ENCODE data around the gene SDK1. TPM values are rescaled to one million over a fixed set of nuclear protein-coding genes. Genes with fewer than 3 reads are reported as not detected.
A peak's percentile ranks its signal among the peaks of the same experiment; 100 is the strongest.

SDK1 gene
- total RNA-seq, 1 experiment from 2014 or later = 20.0 TPM

DNA sequence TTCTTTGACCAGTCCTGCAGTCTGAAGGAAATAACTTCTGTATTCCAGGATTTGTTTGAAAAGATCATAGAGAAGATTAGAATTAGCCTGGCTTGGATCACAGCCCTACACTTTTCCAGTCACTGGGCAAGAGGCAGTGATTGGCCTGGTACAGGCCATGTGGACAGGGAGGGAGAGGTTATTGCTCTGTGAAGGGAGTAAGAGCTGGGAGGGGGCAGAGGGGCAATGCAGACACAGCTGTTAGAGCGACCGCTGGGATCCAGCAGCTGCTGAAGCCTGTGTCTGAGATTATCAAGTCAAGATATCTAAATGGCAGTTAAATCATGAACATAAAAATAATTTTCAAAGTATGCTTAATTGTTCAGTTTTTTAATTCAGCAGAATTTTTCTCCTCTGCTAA, 257.3 kb downstream of the SDK1 start:
- TF ChIP-seq, protein P1, sequence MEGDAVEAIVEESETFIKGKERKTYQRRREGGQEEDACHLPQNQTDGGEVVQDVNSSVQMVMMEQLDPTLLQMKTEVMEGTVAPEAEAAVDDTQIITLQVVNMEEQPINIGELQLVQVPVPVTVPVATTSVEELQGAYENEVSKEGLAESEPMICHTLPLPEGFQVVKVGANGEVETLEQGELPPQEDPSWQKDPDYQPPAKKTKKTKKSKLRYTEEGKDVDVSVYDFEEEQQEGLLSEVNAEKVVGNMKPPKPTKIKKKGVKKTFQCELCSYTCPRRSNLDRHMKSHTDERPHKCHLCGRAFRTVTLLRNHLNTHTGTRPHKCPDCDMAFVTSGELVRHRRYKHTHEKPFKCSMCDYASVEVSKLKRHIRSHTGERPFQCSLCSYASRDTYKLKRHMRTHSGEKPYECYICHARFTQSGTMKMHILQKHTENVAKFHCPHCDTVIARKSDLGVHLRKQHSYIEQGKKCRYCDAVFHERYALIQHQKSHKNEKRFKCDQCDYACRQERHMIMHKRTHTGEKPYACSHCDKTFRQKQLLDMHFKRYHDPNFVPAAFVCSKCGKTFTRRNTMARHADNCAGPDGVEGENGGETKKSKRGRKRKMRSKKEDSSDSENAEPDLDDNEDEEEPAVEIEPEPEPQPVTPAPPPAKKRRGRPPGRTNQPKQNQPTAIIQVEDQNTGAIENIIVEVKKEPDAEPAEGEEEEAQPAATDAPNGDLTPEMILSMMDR (IDR thresholded peaks at IDR 0.05; ENCODE audit: unreplicated experiment) = no peak
- intact Hi-C loops (cut with micrococcal nuclease; ENCODE audit: unreplicated experiment) = no loop called here
- no peak overlapping the region for H3K27ac Mint-ChIP-seq (ENCODE audit: unreplicated experiment)
- peaks cover 8% of the 10 kb centered on the region for H3K4me1 Mint-ChIP-seq (ENCODE audit: low read depth, unreplicated experiment)
- DNase-seq = no peak
- H3K36me3 Mint-ChIP-seq (ENCODE audit: insufficient read depth, unreplicated experiment) = no peaks in the 10 kb centered on the region
- H3K4me3 Mint-ChIP-seq (ENCODE audit: low read depth, unreplicated experiment) = no peak overlapping the region
- peaks cover 5% of the 10 kb centered on the region for H3K9me3 Mint-ChIP-seq (ENCODE audit: low read depth, unreplicated experiment)
- no peaks in the 10 kb centered on the region for H3K27me3 Mint-ChIP-seq (ENCODE audit: unreplicated experiment)
- BruUV-seq (replicated peaks) = no TSS peak
- CTCF ChIA-PET = interaction anchor here (0.6 to 0.7 kb wide), 2 partner anchors 8 to 19 kb away, joined by 3 to 6 read pairs; no protein-coding TSS in a partner anchor

DNA sequence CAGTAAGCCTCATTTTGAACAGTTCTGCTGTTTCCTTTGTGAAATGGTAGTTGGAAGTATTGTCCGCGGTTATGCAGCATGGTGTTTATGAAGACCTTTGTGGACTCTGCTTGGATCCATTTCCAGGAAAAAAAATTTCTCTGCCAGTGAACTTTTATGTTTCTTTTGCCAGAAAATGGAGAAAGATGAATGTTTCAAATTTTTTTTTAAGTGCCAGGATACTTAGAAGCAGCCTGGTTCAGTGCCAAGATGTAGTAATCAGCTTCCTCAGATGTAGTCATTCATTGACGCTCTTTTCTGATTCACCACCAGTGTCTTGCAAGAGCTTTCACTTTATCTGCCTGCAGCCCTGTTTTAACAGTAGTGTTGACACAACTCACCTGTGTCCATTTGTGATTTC, 258.2 kb downstream of the SDK1 start:
- intact Hi-C loops (cut with micrococcal nuclease; ENCODE audit: unreplicated experiment) = no loop called here
- DNase-seq = peak; percentile 41
- no peak overlapping the region for H3K27ac Mint-ChIP-seq (ENCODE audit: unreplicated experiment)
- H3K9me3 Mint-ChIP-seq (ENCODE audit: low read depth, unreplicated experiment) = peaks cover 5% of the 10 kb centered on the region
- CTCF ChIA-PET = interaction anchor here (0.5 to 0.7 kb wide), 4 partner anchors 37 to 1022 kb away, joined by 4 to 6 read pairs (median 4); no protein-coding TSS in a partner anchor
- no peak overlapping the region for H3K4me3 Mint-ChIP-seq (ENCODE audit: low read depth, unreplicated experiment)
- no TSS peak for BruUV-seq (replicated peaks)
- TF ChIP-seq, protein P1 (IDR thresholded peaks at IDR 0.05; ENCODE audit: unreplicated experiment) = no peak
- no peaks in the 10 kb centered on the region for H3K36me3 Mint-ChIP-seq (ENCODE audit: insufficient read depth, unreplicated experiment)
- H3K4me1 Mint-ChIP-seq (ENCODE audit: low read depth, unreplicated experiment) = peaks cover 8% of the 10 kb centered on the region
- H3K27me3 Mint-ChIP-seq (ENCODE audit: unreplicated experiment) = no peaks in the 10 kb centered on the region

DNA sequence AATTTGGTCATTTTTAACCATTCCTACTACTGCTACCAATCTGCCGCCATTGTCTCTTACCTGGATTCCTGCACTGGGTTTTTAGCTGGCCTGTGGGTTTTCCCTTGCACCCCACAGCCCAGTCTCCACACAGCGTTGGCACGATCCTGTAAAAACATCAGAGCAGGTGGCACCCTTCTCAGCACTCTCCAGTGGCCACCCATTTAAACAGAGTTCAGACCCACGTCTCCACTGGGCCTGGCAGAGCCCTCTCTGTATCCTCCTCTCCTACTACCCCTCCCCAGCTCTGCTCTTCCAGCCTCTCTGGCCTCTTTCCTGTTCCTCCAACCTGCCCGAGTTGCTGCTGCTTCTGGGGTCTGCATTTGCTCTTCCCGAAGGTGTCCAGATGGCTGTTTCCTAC, 259.4 kb downstream of the SDK1 start:
- Mint-ChIP-seq H3K36me3 (ENCODE audit: insufficient read depth, unreplicated experiment) (no peaks in the 10 kb centered on the region), H3K27ac (ENCODE audit: unreplicated experiment) (no peak overlapping the region), H3K27me3 (ENCODE audit: unreplicated experiment) (no peaks in the 10 kb centered on the region), H3K9me3 (ENCODE audit: low read depth, unreplicated experiment) (peaks cover 3% of the 10 kb centered on the region), H3K4me3 (ENCODE audit: low read depth, unreplicated experiment) (no peak overlapping the region), H3K4me1 (ENCODE audit: low read depth, unreplicated experiment) (peaks cover 8% of the 10 kb centered on the region)
- TF ChIP-seq, protein P1 (IDR thresholded peaks at IDR 0.05; ENCODE audit: unreplicated experiment) = no peak
- BruUV-seq (replicated peaks) = no TSS peak
- CTCF ChIA-PET = no interaction called here
- intact Hi-C loops (cut with micrococcal nuclease; ENCODE audit: unreplicated experiment) = no loop called here
- no peak for DNase-seq

DNA sequence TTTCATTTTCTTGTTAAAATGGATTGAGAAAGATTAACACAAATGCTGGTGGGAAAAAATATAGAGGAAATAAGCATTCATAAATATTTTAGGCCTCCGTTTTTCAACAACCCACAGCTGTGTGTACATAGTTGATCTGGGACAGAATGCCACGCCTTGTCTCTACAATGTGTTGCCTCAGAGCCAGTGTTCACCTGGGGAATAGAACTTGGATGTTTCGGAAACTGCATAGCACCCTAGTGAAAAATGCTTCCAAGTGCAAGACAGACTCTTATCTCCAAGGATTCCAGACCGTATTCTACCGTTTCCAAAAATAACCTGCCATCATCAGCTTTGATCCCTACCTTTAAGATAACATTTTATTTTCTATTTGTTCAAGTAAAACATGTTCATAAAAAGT, 260.9 kb downstream of the SDK1 start:
- no peak for DNase-seq
- H3K27ac Mint-ChIP-seq (ENCODE audit: unreplicated experiment) = no peak overlapping the region

More for the DNA sequence above, 260.9 kb downstream of the SDK1 start:
- no peaks in the 10 kb centered on the region for H3K36me3 Mint-ChIP-seq (ENCODE audit: insufficient read depth, unreplicated experiment)
- BruUV-seq (replicated peaks) = no TSS peak
- CTCF ChIA-PET = no interaction called here
- H3K4me3 Mint-ChIP-seq (ENCODE audit: low read depth, unreplicated experiment) = no peak overlapping the region
- H3K9me3 Mint-ChIP-seq (ENCODE audit: low read depth, unreplicated experiment) = peaks cover 3% of the 10 kb centered on the region
- TF ChIP-seq, protein P1 (IDR thresholded peaks at IDR 0.05; ENCODE audit: unreplicated experiment) = no peak
- peaks cover 8% of the 10 kb centered on the region for H3K4me1 Mint-ChIP-seq (ENCODE audit: low read depth, unreplicated experiment)
- H3K27me3 Mint-ChIP-seq (ENCODE audit: unreplicated experiment) = no peaks in the 10 kb centered on the region
- intact Hi-C loops (cut with micrococcal nuclease; ENCODE audit: unreplicated experiment) = no loop called here
